Activated naive CD8-positive, alpha-beta T cell treated with anti-CD3 and anti-CD28 coated beads, Interleukin-2, amount 10 ng/mL, durations not matched to agents 7 days and 5 days (primary cell): ENCODE data around the gene CYREN. TPM values are rescaled to one million over a fixed set of nuclear protein-coding genes. Genes with fewer than 3 reads are reported as not detected.
"Not testable (repeated sequence)": the region's sequence is repeated elsewhere in the genome, so short reads cannot be mapped to it uniquely, and the experiment has no call there.

Experiments used
- ATAC-seq: fragments of 150-1000 bp; cut with Tn5 transposase; one replicate; pipeline ENCODE4 v1.10.0; 2021; ENCODE audit warnings: low read depth, moderate library complexity
- POLR2A ChIA-PET: fragments of 350-600 bp; sonication (Branson Sonifier 250); formaldehyde crosslinking; loops from one replicate; lab custom pipeline; 2021; ENCODE audit warnings: antibody characterized with exemption; lab: Charles Lee
- DNase-seq: peaks from one replicate; pipeline ENCODE4 v3.0.0; 2021
- H3K27ac Mint-ChIP-seq: one replicate; pipeline ENCODE4 v1.8.0; 2022; ENCODE audit warnings: mild to moderate bottlenecking, mixed read lengths
- H3K27me3 Mint-ChIP-seq: one replicate; pipeline ENCODE4 v1.8.0; 2022; ENCODE audit warnings: mild to moderate bottlenecking, moderate library complexity, mixed read lengths
- H3K36me3 Mint-ChIP-seq: one replicate; pipeline ENCODE4 v1.8.0; 2021; ENCODE audit warnings: mild to moderate bottlenecking, mixed read lengths
- H3K4me1 Mint-ChIP-seq: one replicate; pipeline ENCODE4 v1.8.0; 2021; ENCODE audit warnings: mixed read lengths
- H3K4me3 Mint-ChIP-seq: one replicate; pipeline ENCODE4 v1.8.0; 2022; ENCODE audit warnings: mild to moderate bottlenecking, moderate library complexity, mixed read lengths
- H3K9me3 Mint-ChIP-seq: one replicate; pipeline ENCODE4 v1.8.0; 2021; ENCODE audit warnings: mixed read lengths
- total RNA-seq, 2 experiments: library from RNA; stranded (reverse); gene quantifications; one replicate each; pipeline ENCODE4 v1.2.3, GENCODE V29; 2021

The CYREN gene
- total RNA-seq, 2 experiments from 2014 or later = 39.6 to 40.8 TPM

DNA sequence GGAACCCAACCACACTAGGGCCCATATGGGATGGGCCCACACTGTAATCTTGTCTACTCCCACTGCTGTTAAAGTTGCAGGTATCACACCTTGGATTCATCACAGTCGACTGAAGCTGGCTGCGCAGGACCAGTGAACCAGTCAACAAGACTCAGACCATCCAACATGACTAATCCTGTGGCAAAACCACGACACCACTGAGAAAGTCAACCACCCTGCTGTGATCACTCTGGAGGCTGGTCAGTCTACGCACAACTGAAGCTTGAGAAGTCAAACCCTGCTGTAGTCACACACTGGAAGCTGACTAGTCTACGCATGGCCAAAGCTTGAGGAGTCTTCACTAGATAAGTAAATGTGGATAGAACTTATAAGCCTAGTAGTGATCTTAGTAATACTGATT, 9.6 kb upstream of the CYREN start:
- peaks cover 17% of the 10 kb centered on the region for H3K9me3 Mint-ChIP-seq
- peaks cover 37% of the 10 kb centered on the region for H3K36me3 Mint-ChIP-seq
- no peak overlapping the region for H3K4me3 Mint-ChIP-seq
- POLR2A ChIA-PET = interaction anchor here (0.8 kb wide), 1 partner anchor 9 kb away, joined by 3 read pairs; no protein-coding TSS in a partner anchor
- no peak for DNase-seq
- H3K27me3 Mint-ChIP-seq = no peaks in the 10 kb centered on the region
- no peak overlapping the region for H3K27ac Mint-ChIP-seq
- ATAC-seq = no peak
- H3K4me1 Mint-ChIP-seq = peaks cover 2% of the 10 kb centered on the region

DNA sequence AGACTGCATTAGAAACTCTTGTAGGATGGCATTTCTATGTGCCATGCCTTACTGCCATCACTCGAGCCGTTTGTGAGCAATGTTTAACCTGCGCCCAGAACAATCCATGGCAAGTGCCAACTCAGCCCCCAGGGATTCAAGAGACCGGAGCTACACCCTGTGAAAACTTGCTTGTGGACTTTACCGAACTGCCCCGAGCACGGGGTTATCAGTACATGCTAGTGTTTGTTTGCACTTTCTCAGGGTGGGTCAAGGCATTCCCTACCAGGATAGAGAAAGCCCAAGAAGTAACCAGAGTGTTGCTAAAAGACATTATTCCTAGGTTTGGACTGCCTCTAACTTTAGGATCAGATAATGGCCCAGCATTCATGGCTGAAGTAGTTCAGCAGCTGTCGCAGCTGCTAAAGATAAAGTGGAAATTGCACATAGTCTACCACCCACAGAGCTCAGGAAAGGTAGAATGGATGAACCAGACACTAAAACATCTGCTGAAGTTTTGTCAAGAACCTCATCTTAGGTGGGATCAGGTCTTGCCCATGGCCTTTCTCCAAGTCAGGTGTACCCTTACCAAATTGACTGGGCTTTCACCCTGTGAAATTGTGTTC, 8.9 kb upstream of the CYREN start:
- POLR2A ChIA-PET = no interaction called here

DNA sequence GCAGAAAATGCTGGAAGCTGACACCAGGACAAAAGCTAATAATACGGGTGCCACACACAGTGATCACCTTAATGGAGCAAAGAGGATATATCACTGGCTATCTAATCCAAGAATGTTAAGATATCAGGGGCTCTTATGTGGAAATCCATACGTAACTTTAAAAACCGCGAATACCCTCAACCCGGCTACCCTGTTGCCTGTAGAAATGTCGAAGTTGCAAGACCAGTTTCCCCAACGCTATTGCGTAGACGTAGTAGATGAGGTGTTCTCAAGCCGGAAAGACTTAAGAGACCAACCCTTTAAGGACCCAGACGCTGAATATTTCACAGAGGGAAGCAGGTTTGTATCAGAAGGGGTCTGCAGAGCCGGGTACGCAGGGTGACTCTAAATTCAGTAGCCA, 7.9 kb upstream of the CYREN start:
- H3K9me3 Mint-ChIP-seq = peaks cover 17% of the 10 kb centered on the region
- POLR2A ChIA-PET = no interaction called here

More for the DNA sequence above, 8.9 kb upstream of the CYREN start:
- H3K4me3 Mint-ChIP-seq = no peak overlapping the region
- DNase-seq = no peak
- peaks cover 31% of the 10 kb centered on the region for H3K36me3 Mint-ChIP-seq
- no peak for ATAC-seq
- no peak overlapping the region for H3K27ac Mint-ChIP-seq
- H3K27me3 Mint-ChIP-seq = no peaks in the 10 kb centered on the region
- H3K4me1 Mint-ChIP-seq = peaks cover 2% of the 10 kb centered on the region
- H3K9me3 Mint-ChIP-seq = peaks cover 17% of the 10 kb centered on the region

DNA sequence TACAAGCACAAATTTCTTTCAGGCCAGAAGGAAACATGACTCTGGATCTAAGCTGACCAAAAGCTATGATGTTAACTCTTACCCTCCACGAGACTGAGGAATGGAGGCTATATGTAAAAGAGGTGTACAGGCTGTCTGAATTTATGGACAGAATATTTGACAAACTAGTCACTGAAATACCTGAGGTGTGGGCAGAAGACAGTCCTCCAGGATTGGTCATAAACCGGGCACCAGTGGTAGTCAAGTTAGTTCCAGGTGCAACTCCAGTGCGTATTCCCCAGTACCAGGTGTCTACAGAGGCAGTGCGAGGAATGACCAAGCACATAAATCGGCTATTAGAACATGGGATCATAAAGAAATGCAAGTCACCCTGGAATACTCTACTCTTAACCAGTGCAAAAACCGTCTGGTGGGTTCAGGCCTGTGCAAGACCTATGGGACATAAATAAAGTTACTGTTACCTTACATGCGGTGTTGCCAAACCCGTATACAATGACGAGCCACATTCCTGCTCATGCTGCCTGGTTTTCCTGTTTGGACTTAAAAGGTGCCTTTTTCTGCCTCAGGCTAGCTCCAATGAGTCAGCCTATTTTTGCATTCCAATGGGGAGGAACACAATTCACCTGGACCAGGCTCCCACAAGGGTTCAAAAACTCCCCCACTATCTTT, 6.7 kb upstream of the CYREN start:
- DNase-seq (no peak), ATAC-seq (no peak)
- no peaks in the 10 kb centered on the region for H3K27me3 Mint-ChIP-seq
- POLR2A ChIA-PET = no interaction called here
- no peak overlapping the region for H3K27ac Mint-ChIP-seq
- H3K4me1 Mint-ChIP-seq = peaks cover 2% of the 10 kb centered on the region
- H3K36me3 Mint-ChIP-seq = peaks cover 15% of the 10 kb centered on the region
- H3K4me3 Mint-ChIP-seq = no peak overlapping the region
- peaks cover 11% of the 10 kb centered on the region for H3K9me3 Mint-ChIP-seq

More for the DNA sequence above, 7.9 kb upstream of the CYREN start:
- ATAC-seq (no peak), DNase-seq (no peak)
- Mint-ChIP-seq H3K36me3 (peaks cover 22% of the 10 kb centered on the region), H3K4me3 (no peak overlapping the region), H3K27me3 (no peaks in the 10 kb centered on the region), H3K4me1 (peaks cover 2% of the 10 kb centered on the region), H3K27ac (no peak overlapping the region)

DNA sequence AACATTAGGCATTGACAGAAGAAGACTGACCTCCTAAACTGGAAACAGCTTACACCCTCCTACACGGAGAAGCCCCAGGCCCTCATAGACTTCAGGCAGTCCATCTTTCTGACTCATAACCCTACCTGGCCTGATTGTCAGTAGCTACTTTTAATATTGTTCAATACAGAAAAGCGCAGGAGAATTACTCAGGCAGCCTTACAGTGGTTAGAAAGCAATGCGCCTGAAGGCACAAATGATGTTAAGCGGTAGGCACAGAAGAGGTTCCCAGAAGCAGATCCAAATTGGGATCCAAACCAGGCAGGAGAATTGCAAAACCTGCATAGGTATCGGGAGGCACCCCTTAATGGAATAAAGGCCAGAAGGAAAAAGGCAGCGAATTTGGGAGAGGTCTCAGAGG, 5.4 kb upstream of the CYREN start:
- H3K27ac Mint-ChIP-seq = no peak overlapping the region
- peaks cover 4% of the 10 kb centered on the region for H3K9me3 Mint-ChIP-seq
- peaks cover 7% of the 10 kb centered on the region for H3K36me3 Mint-ChIP-seq
- peaks cover 2% of the 10 kb centered on the region for H3K4me1 Mint-ChIP-seq
- POLR2A ChIA-PET = no interaction called here
- no peak for ATAC-seq
- no peak overlapping the region for H3K4me3 Mint-ChIP-seq
- H3K27me3 Mint-ChIP-seq = no peaks in the 10 kb centered on the region
- DNase-seq = no peak

DNA sequence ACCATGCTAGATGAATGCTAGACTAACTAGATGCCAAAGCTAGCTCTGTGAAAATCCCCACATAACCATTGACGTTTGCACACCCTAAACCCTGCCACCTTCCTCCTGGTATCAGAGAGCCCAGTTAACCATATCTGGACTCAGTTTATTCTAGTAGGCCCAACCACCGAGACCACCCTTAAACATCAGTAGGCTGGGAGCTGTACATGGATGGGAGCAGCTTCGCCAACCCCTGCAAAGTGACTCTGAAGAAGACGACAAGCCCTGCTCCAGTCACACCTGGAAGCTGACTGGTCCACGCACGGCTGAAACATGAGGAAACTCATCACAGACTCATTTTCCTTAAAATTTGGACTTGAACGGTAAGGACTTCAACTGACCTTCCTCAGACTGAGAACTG, 4.4 kb upstream of the CYREN start:
- POLR2A ChIA-PET = interaction anchor here (1.2 kb wide), 1 partner anchor 10 kb away, joined by 3 read pairs; no protein-coding TSS in a partner anchor
- DNase-seq (no peak), ATAC-seq (no peak)
- H3K4me1 Mint-ChIP-seq = no peaks in the 10 kb centered on the region
- H3K27ac Mint-ChIP-seq = no peak overlapping the region
- H3K9me3 Mint-ChIP-seq = no peaks in the 10 kb centered on the region
- H3K4me3 Mint-ChIP-seq = no peak overlapping the region
- H3K36me3 Mint-ChIP-seq = peaks cover 3% of the 10 kb centered on the region
- no peaks in the 10 kb centered on the region for H3K27me3 Mint-ChIP-seq

DNA sequence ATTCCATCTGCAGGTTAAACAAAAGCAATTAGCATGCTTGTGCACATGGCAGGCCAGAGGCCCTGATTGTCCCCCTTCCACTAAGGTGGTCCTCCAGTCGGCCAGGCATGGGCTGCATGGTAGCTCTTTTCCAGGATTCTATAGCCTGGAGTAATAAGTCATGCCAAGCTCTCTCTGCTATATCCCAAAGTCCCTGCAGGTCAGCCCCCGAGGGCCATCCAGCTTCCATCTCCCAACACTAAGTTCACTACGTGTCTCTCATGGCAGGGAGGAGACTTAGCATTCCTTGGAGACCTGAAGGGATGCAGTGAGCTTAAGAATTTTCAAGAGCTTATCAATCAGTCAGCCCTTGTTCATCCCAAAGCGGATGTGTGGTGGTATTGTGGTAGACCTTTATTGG, 3.4 kb upstream of the CYREN start:
- not testable (repeated sequence) for H3K36me3 Mint-ChIP-seq, ATAC-seq, H3K27ac Mint-ChIP-seq, H3K4me3 Mint-ChIP-seq, H3K27me3 Mint-ChIP-seq, H3K9me3 Mint-ChIP-seq, H3K4me1 Mint-ChIP-seq, DNase-seq
- POLR2A ChIA-PET = interaction anchor here (1.2 kb wide), 1 partner anchor 11 kb away, joined by 3 read pairs; no protein-coding TSS in a partner anchor

DNA sequence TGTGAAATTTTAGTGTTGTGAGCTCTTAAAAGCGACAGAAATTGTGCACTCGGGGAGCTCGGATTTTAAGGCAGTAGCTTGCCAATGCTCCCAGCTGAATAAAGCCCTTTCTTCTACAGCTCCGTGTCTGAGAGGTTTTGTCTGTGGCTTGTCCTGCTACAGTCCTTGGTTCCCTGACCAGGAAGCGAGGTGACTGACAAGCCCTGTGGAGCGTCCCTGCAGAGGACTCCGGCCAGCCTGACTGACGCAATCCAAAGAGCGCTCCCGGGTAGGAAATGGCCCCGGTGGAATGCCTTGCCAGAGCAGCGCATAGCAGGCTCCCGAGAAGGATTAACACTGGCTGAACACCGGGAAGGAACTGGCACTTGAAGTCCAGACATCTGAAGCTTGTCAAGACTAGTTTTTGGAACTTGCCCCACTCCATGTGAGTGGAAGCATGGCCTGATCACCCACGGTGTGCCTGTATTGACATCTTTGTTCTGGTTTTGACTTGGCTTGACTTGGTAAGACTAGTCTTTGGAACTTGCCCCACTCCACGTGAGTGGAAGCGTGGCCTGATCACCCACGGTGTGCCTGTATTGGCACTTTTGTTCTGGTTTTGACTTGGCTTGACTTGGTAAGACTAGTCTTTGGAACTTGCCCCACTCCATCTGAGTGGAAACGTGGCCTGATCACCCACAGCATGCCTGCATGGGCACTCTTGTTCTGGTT, 1.2 kb upstream of the CYREN start:
- Mint-ChIP-seq H3K27ac (peak overlapping the region; percentile 59), H3K4me1 (peaks cover 28% of the 10 kb centered on the region), H3K4me3 (peak overlapping the region; percentile 59), H3K36me3 (peaks cover 16% of the 10 kb centered on the region)
- not testable (repeated sequence) for ATAC-seq, DNase-seq, H3K9me3 Mint-ChIP-seq, H3K27me3 Mint-ChIP-seq
- POLR2A ChIA-PET = interaction anchor here (0.8 to 4.2 kb wide), 4 partner anchors 8 to 184 kb away, joined by 3 to 49 read pairs (median 30); partner anchors contain the start of genes AGBL3 and TMEM140

DNA sequence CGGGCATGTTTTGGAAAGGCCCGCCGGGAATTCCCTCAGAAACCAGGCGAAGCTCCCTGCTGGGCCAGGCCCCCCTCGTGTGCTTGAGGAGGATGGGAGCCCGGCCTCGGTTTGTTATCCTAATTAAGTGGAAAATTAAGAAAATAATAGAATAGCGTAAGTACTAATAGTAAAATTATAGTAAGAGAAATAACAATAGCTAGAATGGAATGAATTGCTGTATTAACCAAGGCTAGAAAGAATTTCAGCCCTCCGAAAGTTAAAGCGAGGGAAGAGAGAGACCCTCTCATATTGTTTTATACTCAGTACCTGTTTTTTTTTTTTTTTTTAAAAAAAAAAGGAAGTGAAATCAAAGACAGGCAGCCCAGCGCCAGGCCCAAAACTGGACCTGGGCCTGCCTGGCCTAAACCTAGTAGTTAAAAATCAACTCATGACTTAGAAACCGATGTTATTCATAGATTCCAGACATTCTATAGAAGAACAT, 533 bp upstream of the CYREN start:
- not testable (repeated sequence) for ATAC-seq, H3K9me3 Mint-ChIP-seq, DNase-seq, H3K27me3 Mint-ChIP-seq
- peak overlapping the region; percentile 92 for H3K4me3 Mint-ChIP-seq
- H3K36me3 Mint-ChIP-seq = peaks cover 16% of the 10 kb centered on the region
- POLR2A ChIA-PET = interaction anchor here (0.6 to 4.2 kb wide), 7 partner anchors 9 to 525 kb away, joined by 3 to 49 read pairs (median 8); partner anchors contain the start of genes AGBL3, BPGM and TMEM140
- peaks cover 29% of the 10 kb centered on the region for H3K4me1 Mint-ChIP-seq
- peak overlapping the region; percentile 88 for H3K27ac Mint-ChIP-seq

DNA sequence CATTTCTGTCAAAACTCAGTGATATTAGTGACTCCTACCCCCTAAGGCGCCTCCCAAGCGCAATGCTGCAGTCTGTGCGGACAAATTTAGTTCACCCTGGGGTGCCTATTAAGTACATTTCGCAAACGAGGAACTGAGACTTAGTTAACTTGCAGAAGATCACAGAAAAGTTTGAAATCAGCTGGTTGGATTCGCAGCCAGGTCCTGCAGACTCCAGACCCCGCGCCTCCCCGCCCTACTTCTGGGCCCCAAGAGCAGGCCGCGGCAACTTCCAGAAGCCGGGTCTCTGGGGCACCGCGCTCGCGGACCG, 588 bp downstream of the CYREN start:
- ATAC-seq (no peak), DNase-seq (no peak)
- POLR2A ChIA-PET = interaction anchor here (0.7 to 4.2 kb wide), 6 partner anchors 22 to 524 kb away, joined by 3 to 49 read pairs (median 14); partner anchors contain the start of genes AGBL3, BPGM and TMEM140
- Mint-ChIP-seq H3K27me3 (no peaks in the 10 kb centered on the region), H3K27ac (peak overlapping the region; percentile 92), H3K36me3 (peaks cover 22% of the 10 kb centered on the region), H3K4me1 (peaks cover 31% of the 10 kb centered on the region), H3K9me3 (no peaks in the 10 kb centered on the region), H3K4me3 (peak overlapping the region; percentile 92)

DNA sequence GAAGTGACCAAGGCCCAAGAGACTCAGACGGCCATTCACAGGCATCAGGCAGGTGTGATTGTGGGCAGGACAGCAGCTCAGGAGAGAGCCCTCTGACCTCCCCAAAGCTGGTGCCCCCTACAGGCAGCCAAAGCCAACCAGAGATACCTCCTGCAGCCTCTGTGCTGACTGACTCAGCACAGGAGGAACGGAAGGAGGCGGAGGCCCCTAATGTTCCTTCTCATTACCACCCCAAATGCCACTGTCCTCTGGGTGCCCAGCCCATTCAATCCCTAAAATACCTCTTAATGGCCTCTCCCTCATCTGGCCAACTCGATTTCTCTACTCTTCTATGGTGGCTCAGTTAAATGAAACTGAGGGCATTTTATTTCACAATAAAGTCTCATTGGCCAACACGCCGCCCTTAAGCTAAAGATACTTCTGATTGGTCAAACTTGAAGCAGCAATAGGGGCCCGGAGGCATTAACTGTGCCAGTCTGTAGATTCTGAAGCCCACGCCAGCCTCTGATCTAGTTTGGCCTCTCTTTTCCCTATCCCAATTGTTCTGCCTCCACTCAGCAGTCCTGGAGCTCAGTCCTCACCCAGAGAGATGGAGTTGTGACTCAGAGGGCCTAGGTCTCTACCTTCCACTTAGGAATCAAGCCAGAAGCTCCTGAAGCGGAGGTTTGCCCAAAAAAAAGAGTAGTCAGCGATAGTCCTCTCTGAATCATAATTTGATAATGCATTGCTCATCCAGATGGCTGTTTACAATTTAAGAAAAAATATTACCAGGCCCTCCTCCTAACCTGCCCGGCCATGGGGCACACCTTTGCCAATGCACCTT, 1.2 kb downstream of the CYREN start:
- Mint-ChIP-seq H3K27ac (peak overlapping the region; percentile 92), H3K27me3 (no peaks in the 10 kb centered on the region), H3K36me3 (peaks cover 25% of the 10 kb centered on the region), H3K4me1 (peaks cover 31% of the 10 kb centered on the region), H3K9me3 (no peaks in the 10 kb centered on the region), H3K4me3 (peak overlapping the region; percentile 92)
- POLR2A ChIA-PET = interaction anchor here (0.7 to 4.2 kb wide), 7 partner anchors 18 to 523 kb away, joined by 3 to 49 read pairs (median 8); partner anchors contain the start of genes AGBL3, BPGM and TMEM140
- DNase-seq = peak; percentile 67
- peak; percentile 47 for ATAC-seq

DNA sequence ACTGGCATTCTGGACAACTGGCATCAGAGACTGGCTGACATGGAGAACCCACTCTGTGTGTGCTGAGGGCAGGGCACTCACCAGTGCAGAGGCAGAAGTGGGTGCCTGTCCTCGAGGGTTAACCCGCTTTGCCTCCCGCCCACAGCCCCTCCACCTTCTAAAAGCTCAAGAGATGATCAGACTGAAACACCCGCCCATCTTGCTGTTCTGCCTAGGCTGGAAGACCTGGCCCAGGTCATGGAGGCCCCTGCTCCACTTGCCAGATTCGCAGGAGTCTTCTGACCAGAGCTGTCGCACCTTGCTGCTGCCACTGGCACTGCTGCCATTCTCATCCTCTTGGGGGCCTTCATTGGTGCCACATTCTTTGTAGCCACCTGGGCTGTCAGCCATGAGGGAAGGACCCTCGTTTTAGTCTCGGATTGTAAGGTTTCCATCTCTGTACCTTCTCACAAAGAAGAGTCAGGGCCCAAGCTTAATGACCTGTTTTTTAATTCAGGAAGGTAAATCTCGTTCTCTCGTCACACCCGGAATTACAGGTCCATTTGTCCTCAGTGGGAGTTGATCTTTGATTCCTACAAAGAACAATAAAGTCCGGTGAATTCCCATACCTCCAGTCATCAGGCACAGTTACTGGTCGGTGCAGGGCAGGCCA, 1.9 kb downstream of the CYREN start:
- Mint-ChIP-seq H3K27me3 (no peaks in the 10 kb centered on the region), H3K36me3 (peaks cover 29% of the 10 kb centered on the region), H3K9me3 (no peaks in the 10 kb centered on the region), H3K4me1 (peaks cover 32% of the 10 kb centered on the region), H3K27ac (peak overlapping the region; percentile 92), H3K4me3 (peak overlapping the region; percentile 92)
- POLR2A ChIA-PET = interaction anchor here (1.6 to 4.2 kb wide), 4 partner anchors 17 to 181 kb away, joined by 3 to 49 read pairs (median 30); partner anchors contain the start of genes AGBL3 and TMEM140
- ATAC-seq = no peak
- no peak for DNase-seq
